ENCODE data around the gene DGKQ. TPM values are rescaled to one million over a fixed set of nuclear protein-coding genes. Genes with fewer than 3 reads are reported as not detected.
A peak's percentile ranks its signal among the peaks of the same experiment; 100 is the strongest.

Gene DGKQ
- total RNA-seq, 1 donor from 2014 or later, result 18.8 TPM

GRCh38 chr4:1004557-1005485 is 31.5 kb upstream of the DGKQ start:
- peaks cover 79% of the 10 kb centered on the region for H3K27me3 ChIP-seq (ENCODE audit: low read depth)
- intact Hi-C loops (cut with DNase I), result no loop called here
- no peak for ATAC-seq
- no peak overlapping the region for H3K27ac ChIP-seq
- no peaks in the 10 kb centered on the region for H3K9me3 ChIP-seq
- TF ChIP-seq, protein P1, sequence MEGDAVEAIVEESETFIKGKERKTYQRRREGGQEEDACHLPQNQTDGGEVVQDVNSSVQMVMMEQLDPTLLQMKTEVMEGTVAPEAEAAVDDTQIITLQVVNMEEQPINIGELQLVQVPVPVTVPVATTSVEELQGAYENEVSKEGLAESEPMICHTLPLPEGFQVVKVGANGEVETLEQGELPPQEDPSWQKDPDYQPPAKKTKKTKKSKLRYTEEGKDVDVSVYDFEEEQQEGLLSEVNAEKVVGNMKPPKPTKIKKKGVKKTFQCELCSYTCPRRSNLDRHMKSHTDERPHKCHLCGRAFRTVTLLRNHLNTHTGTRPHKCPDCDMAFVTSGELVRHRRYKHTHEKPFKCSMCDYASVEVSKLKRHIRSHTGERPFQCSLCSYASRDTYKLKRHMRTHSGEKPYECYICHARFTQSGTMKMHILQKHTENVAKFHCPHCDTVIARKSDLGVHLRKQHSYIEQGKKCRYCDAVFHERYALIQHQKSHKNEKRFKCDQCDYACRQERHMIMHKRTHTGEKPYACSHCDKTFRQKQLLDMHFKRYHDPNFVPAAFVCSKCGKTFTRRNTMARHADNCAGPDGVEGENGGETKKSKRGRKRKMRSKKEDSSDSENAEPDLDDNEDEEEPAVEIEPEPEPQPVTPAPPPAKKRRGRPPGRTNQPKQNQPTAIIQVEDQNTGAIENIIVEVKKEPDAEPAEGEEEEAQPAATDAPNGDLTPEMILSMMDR (IDR thresholded peaks at IDR 0.05), result no peak
- H3K4me3 ChIP-seq, result no peak overlapping the region
- H3K36me3 ChIP-seq, result no peaks in the 10 kb centered on the region
- no peak for DNase-seq
- H3K4me1 ChIP-seq, result peaks cover 24% of the 10 kb centered on the region

- H3K36me3 ChIP-seq, result no peaks in the 10 kb centered on the region
- no peak overlapping the region for H3K27ac ChIP-seq
- H3K4me3 ChIP-seq, result no peak overlapping the region
- peaks cover 79% of the 10 kb centered on the region for H3K27me3 ChIP-seq (ENCODE audit: low read depth)
- DNase-seq, result no peak
- no peaks in the 10 kb centered on the region for H3K9me3 ChIP-seq
- intact Hi-C loops (cut with DNase I), result no loop called here
- no peak for ATAC-seq
- peaks cover 22% of the 10 kb centered on the region for H3K4me1 ChIP-seq
- TF ChIP-seq, protein P1 (IDR thresholded peaks at IDR 0.05), result no peak
These were observed 30.7 kb upstream of the DGKQ start for GRCh38 chr4:1004071-1004418.

GRCh38 chr4:1003271-1004070 is 30.1 kb upstream of the DGKQ start:
- peak; percentile 1 to 2 for ATAC-seq

GRCh38 chr4:1002631-1003251 is 29.4 kb upstream of the DGKQ start:
- ATAC-seq, result peak in 1 of 2 donors; percentile 3
- DNase-seq, result no peak
- Histone ChIP-seq H3K4me1 (peaks cover 22% of the 10 kb centered on the region), H3K27me3 (ENCODE audit: low read depth) (peaks cover 75% of the 10 kb centered on the region), H3K27ac (no peak overlapping the region), H3K4me3 (peak overlapping the region; percentile 17), H3K36me3 (no peaks in the 10 kb centered on the region), H3K9me3 (no peaks in the 10 kb centered on the region)
- TF ChIP-seq, protein P1 (IDR thresholded peaks at IDR 0.05), result no peak
- intact Hi-C loops (cut with DNase I), result no loop called here

More at GRCh38 chr4:1003271-1004070, 30.1 kb upstream of the DGKQ start:
- Histone ChIP-seq H3K27me3 (ENCODE audit: low read depth) (peaks cover 75% of the 10 kb centered on the region), H3K9me3 (no peaks in the 10 kb centered on the region), H3K27ac (no peak overlapping the region), H3K36me3 (no peaks in the 10 kb centered on the region), H3K4me1 (peaks cover 16% of the 10 kb centered on the region), H3K4me3 (no peak overlapping the region)
- intact Hi-C loops (cut with DNase I), result no loop called here
- TF ChIP-seq, protein P1 (IDR thresholded peaks at IDR 0.05), result no peak
- DNase-seq, result no peak

GRCh38 chr4:1002131-1002630 is 28.8 kb upstream of the DGKQ start:
- peaks cover 26% of the 10 kb centered on the region for H3K4me1 ChIP-seq
- H3K27me3 ChIP-seq (ENCODE audit: low read depth), result peaks cover 80% of the 10 kb centered on the region
- H3K36me3 ChIP-seq, result no peaks in the 10 kb centered on the region
- peak overlapping the region; percentile 17 for H3K4me3 ChIP-seq
- DNase-seq, result peak; percentile 76
- intact Hi-C loops (cut with DNase I), result no loop called here
- H3K9me3 ChIP-seq, result no peaks in the 10 kb centered on the region
- TF ChIP-seq, protein P1 (IDR thresholded peaks at IDR 0.05), result no peak
- peak; percentile 30 to 37 for ATAC-seq
- no peak overlapping the region for H3K27ac ChIP-seq
